ENCODE results near the gene NOLC1. TPM values are rescaled to one million over a fixed set of nuclear protein-coding genes. Genes with fewer than 3 reads are reported as not detected.

The NOLC1 gene
- total and polyA plus RNA-seq, 2 experiments from 2014 or later: 52.3 to 56.2 TPM

- H3K27ac ChIP-seq: no peak overlapping the region
- peaks cover 26% of the 10 kb centered on the region for H3K4me1 ChIP-seq (ENCODE audit: low read depth)
- peak overlapping the region; percentile 47 for H3K4me3 ChIP-seq
- H3K36me3 ChIP-seq: no peaks in the 10 kb centered on the region
- no peak for DNase-seq (ENCODE audit: low read depth in 1 of 2, low spot score in 1 of 2)
- no peaks in the 10 kb centered on the region for H3K27me3 ChIP-seq
- H3K9me3 ChIP-seq (ENCODE audit: low read depth): no peaks in the 10 kb centered on the region
- TF ChIP-seq CTCF (IDR thresholded peaks at IDR 0.05; ENCODE audit: low read depth, low read length): no peak
Observed at GRCh38 chr10:102132193-102132562, 20.0 kb upstream of the NOLC1 start.

GRCh38 chr10:102132563-102133372 is 19.4 kb upstream of the NOLC1 start, which contains the start of gene PPRC1:
Gene PPRC1, plus strand, starts transcription at chr10:102133040. Its CDS starts 29 bp downstream, at chr10:102133069.
- H3K27ac ChIP-seq: peak within 1 kb of the TSS; percentile 79
- no peaks in the 10 kb centered on the region for H3K9me3 ChIP-seq (ENCODE audit: low read depth)
- H3K36me3 ChIP-seq: peaks cover under 1% of the 10 kb centered on the region
- TF ChIP-seq CTCF (IDR thresholded peaks at IDR 0.05; ENCODE audit: low read depth, low read length): peak; percentile 91
- no peaks in the 10 kb centered on the region for H3K27me3 ChIP-seq
- peak; percentile 99 to 100 for DNase-seq (ENCODE audit: low read depth in 1 of 2, low spot score in 1 of 2)
- peaks cover 32% of the 10 kb centered on the region for H3K4me1 ChIP-seq (ENCODE audit: low read depth)
- peak within 1 kb of the TSS; percentile 47 for H3K4me3 ChIP-seq

- H3K27ac ChIP-seq: peak overlapping the region; percentile 79
- peak; percentile 82 to 85 for DNase-seq (ENCODE audit: low read depth in 1 of 2, low spot score in 1 of 2)
Observed at GRCh38 chr10:102133373-102134195, 18.6 kb upstream of the NOLC1 start.

GRCh38 chr10:102134416-102134815 is 17.8 kb upstream of the NOLC1 start:
- TF ChIP-seq CTCF (IDR thresholded peaks at IDR 0.05; ENCODE audit: low read depth, low read length): no peak
- H3K27me3 ChIP-seq: no peaks in the 10 kb centered on the region
- no peaks in the 10 kb centered on the region for H3K9me3 ChIP-seq (ENCODE audit: low read depth)
- H3K36me3 ChIP-seq: peaks cover 17% of the 10 kb centered on the region
- peak overlapping the region; percentile 79 for H3K27ac ChIP-seq
- H3K4me1 ChIP-seq (ENCODE audit: low read depth): peaks cover 33% of the 10 kb centered on the region
- no peak for DNase-seq (ENCODE audit: low read depth in 1 of 2, low spot score in 1 of 2)
- H3K4me3 ChIP-seq: peak overlapping the region; percentile 47

More at GRCh38 chr10:102133373-102134195, 18.6 kb upstream of the NOLC1 start:
- H3K4me3 ChIP-seq: peak overlapping the region; percentile 47
- no peak for TF ChIP-seq CTCF (IDR thresholded peaks at IDR 0.05; ENCODE audit: low read depth, low read length)
- H3K9me3 ChIP-seq (ENCODE audit: low read depth): no peaks in the 10 kb centered on the region
- peaks cover 8% of the 10 kb centered on the region for H3K36me3 ChIP-seq
- H3K27me3 ChIP-seq: no peaks in the 10 kb centered on the region
- peaks cover 33% of the 10 kb centered on the region for H3K4me1 ChIP-seq (ENCODE audit: low read depth)

- DNase-seq (ENCODE audit: low read depth in 1 of 2, low spot score in 1 of 2): no peak
- no peaks in the 10 kb centered on the region for H3K27me3 ChIP-seq
- no peaks in the 10 kb centered on the region for H3K9me3 ChIP-seq (ENCODE audit: low read depth)
- no peak for TF ChIP-seq CTCF (IDR thresholded peaks at IDR 0.05; ENCODE audit: low read depth, low read length)
- no peak overlapping the region for H3K4me3 ChIP-seq
- H3K27ac ChIP-seq: peak overlapping the region; percentile 74
- H3K36me3 ChIP-seq: peaks cover 32% of the 10 kb centered on the region
- peaks cover 33% of the 10 kb centered on the region for H3K4me1 ChIP-seq (ENCODE audit: low read depth)
Observed at GRCh38 chr10:102135956-102136526, 16.1 kb upstream of the NOLC1 start.

Data from cardiac muscle cell (in vitro differentiated cells and primary cell).